Right atrium auricular region (tissue), 2 donors: Measurements from ENCODE around the gene DLG2. TPM values are rescaled to one million over a fixed set of nuclear protein-coding genes. Genes with fewer than 3 reads are reported as not detected.

Experiments
- DNase-seq: peaks from one replicate; pipeline ENCODE4 v3.0.0-alpha.2; 2019; ENCODE audit warnings: low spot score
- H3K27ac ChIP-seq, 2 donors: fragments of 200-600 bp; sonication (generic); 1 replicate in 1 of 2; 2 replicates in 1 of 2; pipeline ENCODE4 v1.5.1; 2016 to 2019
- H3K27me3 ChIP-seq, 2 donors: fragments of 200-600 bp; sonication (generic); one replicate each; pipeline versions ENCODE4 v1.5.1 to v1.6.0; 2017 to 2019
- H3K36me3 ChIP-seq: fragments of 200-600 bp; sonication (generic); one replicate; pipeline ENCODE4 v1.5.1; 2016
- H3K4me1 ChIP-seq, 2 donors: fragments of 200-600 bp; sonication (generic); one replicate each; pipeline versions ENCODE4 v1.5.1 to v1.6.0; 2017 to 2019
- H3K4me3 ChIP-seq, 2 donors: fragments of 200-600 bp; sonication (generic); 1 replicate in 1 of 2; 2 replicates in 1 of 2; pipeline ENCODE4 v1.5.1; 2017 to 2019; ENCODE audit warnings: mild to moderate bottlenecking in 1 of 2, moderate library complexity in 1 of 2
- H3K9me3 ChIP-seq, 2 donors: fragments of 200-600 bp; sonication (generic); one replicate each; pipeline ENCODE4 v1.5.1; 2019
- total RNA-seq, 2 donors: library from RNA; depleted of rRNA; stranded (reverse); fragments of >200 nt; gene quantifications; one replicate each; pipeline ENCODE4 v1.1.0, GENCODE V29; 2016
- TF ChIP-seq, protein P1 (sequence below), 2 donors: fragments of 200-600 bp; sonication (generic); IDR thresholded peaks; one replicate each; pipeline ENCODE4 v1.5.1; 2019; ENCODE audit warnings: antibody characterized with exemption in 2 of 2

The DLG2 gene
- total RNA-seq, 2 donors from 2014 or later, result 6.6 to 6.7 TPM

DNA sequence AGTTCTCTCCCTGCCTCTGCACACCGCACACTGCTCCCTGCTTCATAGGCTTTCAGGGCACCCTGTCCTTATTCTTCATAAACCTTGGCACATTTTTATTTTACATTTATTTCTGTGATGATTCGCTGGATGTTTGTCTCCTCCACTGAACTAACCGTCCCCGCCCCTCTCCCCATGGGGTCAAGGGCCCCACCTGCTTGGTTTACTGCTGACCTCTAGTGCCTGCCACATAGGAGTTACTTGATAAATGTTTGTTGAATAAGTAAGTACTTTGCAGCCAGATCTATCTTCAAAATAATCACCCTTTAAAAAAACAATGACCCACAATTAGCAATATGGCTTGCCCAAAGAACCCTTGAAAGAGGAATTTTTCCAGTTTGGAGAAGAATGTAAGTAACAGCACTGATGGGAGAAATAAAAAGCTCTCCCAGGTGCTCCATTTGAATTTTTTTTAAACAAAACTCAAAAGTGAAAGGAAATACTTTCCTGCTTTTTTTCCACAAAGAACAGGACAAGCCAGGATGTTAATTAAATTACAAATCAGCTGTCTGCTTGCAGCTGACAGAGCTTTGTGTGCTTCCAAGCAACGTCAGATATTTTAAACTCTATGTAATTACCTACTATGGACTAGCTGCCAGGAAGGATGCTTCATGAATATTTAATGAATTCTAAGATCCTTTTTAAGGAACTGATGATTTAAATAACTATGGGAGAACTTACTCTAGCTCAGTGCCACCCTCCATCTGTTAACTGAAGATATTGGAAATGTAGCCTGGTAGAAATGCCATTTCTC, 1083.6 kb downstream of the DLG2 start:
- H3K27me3 ChIP-seq, result no peaks in the 10 kb centered on the region
- TF ChIP-seq, protein P1, sequence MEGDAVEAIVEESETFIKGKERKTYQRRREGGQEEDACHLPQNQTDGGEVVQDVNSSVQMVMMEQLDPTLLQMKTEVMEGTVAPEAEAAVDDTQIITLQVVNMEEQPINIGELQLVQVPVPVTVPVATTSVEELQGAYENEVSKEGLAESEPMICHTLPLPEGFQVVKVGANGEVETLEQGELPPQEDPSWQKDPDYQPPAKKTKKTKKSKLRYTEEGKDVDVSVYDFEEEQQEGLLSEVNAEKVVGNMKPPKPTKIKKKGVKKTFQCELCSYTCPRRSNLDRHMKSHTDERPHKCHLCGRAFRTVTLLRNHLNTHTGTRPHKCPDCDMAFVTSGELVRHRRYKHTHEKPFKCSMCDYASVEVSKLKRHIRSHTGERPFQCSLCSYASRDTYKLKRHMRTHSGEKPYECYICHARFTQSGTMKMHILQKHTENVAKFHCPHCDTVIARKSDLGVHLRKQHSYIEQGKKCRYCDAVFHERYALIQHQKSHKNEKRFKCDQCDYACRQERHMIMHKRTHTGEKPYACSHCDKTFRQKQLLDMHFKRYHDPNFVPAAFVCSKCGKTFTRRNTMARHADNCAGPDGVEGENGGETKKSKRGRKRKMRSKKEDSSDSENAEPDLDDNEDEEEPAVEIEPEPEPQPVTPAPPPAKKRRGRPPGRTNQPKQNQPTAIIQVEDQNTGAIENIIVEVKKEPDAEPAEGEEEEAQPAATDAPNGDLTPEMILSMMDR (IDR thresholded peaks at IDR 0.05), result no peak
- no peak overlapping the region for H3K4me3 ChIP-seq
- H3K27ac ChIP-seq, result no peak overlapping the region
- H3K4me1 ChIP-seq, result no peaks in the 10 kb centered on the region
- no peaks in the 10 kb centered on the region for H3K9me3 ChIP-seq
- DNase-seq, result no peak
- H3K36me3 ChIP-seq, result no peaks in the 10 kb centered on the region

DNA sequence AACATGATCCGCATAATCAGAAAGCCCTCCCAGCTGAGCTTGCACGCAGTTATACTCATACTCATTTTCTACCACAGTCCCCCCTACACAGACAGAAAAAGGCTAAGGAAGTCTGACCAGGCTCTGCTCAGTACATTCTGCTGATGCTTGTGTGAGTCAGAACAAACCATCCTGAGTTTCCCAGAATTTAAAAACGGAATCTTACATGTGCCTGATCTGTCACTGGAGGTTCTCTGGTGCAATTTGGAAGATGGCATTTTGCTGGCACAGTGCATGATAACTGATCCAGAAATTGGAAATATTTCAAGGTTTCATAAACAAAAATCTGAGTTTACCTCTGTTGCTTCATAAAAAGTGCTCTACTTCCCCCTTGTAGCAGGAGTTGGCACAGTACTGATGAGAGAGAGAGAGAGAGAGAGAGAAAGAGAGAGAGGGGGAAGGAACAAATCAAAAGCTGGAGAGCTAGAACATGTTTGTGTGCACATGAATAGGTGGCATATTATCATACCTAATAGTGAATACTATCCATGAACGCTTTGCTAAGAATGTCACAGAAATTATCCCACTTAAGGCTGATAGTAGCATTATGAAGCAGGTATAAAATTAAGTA, 1085.3 kb downstream of the DLG2 start:
- no peaks in the 10 kb centered on the region for H3K27me3 ChIP-seq
- TF ChIP-seq, protein P1 (IDR thresholded peaks at IDR 0.05), result no peak
- no peak overlapping the region for H3K4me3 ChIP-seq
- H3K9me3 ChIP-seq, result no peaks in the 10 kb centered on the region
- no peak overlapping the region for H3K27ac ChIP-seq
- no peaks in the 10 kb centered on the region for H3K36me3 ChIP-seq
- H3K4me1 ChIP-seq, result no peaks in the 10 kb centered on the region
- no peak for DNase-seq

- no peaks in the 10 kb centered on the region for H3K27me3 ChIP-seq
- no peaks in the 10 kb centered on the region for H3K36me3 ChIP-seq
- no peak for DNase-seq
- H3K4me1 ChIP-seq, result no peaks in the 10 kb centered on the region
- no peaks in the 10 kb centered on the region for H3K9me3 ChIP-seq
- H3K27ac ChIP-seq, result no peak overlapping the region
- TF ChIP-seq, protein P1 (IDR thresholded peaks at IDR 0.05), result no peak
- no peak overlapping the region for H3K4me3 ChIP-seq
Measured at GRCh38 chr11:84536456-84536855, 1090.7 kb downstream of the DLG2 start.

- H3K36me3 ChIP-seq, result no peaks in the 10 kb centered on the region
- H3K4me3 ChIP-seq, result no peak overlapping the region
- H3K27ac ChIP-seq, result no peak overlapping the region
- H3K4me1 ChIP-seq, result no peaks in the 10 kb centered on the region
- H3K27me3 ChIP-seq, result no peaks in the 10 kb centered on the region
- no peaks in the 10 kb centered on the region for H3K9me3 ChIP-seq
- TF ChIP-seq, protein P1 (IDR thresholded peaks at IDR 0.05), result no peak
- DNase-seq, result no peak
Measured at GRCh38 chr11:84532364-84532763, 1094.8 kb downstream of the DLG2 start.

DNA sequence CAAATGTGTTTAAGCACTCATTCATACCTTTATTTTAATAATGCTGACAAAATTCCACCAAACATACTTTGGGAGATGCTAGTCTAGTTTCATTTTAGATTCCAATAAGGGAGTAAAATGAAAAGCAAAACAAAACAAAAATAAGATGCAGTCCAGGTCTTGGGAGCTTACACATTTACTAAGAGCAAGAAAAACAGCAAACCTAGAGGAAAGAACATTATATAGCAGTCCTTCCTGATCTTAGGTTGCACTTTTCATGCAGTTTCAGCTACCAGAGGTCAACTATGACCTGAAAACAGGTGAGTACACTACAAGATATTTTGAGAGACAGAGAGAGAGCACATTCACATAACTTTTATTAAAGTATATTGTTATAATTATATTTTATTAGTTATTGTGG, 1100.9 kb downstream of the DLG2 start:
- no peak overlapping the region for H3K4me3 ChIP-seq
- no peaks in the 10 kb centered on the region for H3K4me1 ChIP-seq
- TF ChIP-seq, protein P1 (IDR thresholded peaks at IDR 0.05), result no peak
- no peak for DNase-seq
- H3K27ac ChIP-seq, result no peak overlapping the region
- H3K36me3 ChIP-seq, result no peaks in the 10 kb centered on the region
- H3K27me3 ChIP-seq, result no peaks in the 10 kb centered on the region
- no peaks in the 10 kb centered on the region for H3K9me3 ChIP-seq
